HG03064 (cell line): ENCODE measurements around the gene KRT85.

ENCODE experiments used
- ATAC-seq: cut with Tn5 transposase; IDR thresholded peaks from one replicate; pipeline ENCODE4 v1.9.1; 2021; ENCODE audit warnings: low read depth; ENCODE audit not compliant: unreplicated experiment

The KRT85 gene

DNA sequence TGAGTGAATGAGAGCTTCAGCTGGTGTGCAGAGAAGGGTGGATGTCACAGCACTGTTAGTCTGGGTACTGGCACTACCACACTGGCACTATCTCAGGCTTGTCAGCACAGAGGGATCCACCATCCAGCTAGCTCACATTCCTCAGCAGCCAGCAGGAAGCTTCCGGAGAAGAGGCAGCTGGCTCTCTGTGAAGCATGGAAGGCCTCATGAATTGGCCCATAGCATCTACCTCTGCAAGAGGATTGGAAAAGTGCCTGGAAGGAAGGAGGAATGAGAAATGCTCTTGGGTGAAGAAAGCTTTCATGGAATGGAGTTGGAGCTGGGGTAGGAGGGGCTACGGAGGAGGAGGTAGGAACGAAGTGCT, 56.0 kb downstream of the KRT85 start:
- ATAC-seq = no peak

- no peak for ATAC-seq
Observed at GRCh38 chr12:52310622-52311284, 56.5 kb downstream of the KRT85 start.
